Panc1 (cell line): ENCODE results near the gene INAVA. TPM values are rescaled to one million over a fixed set of nuclear protein-coding genes. Genes with fewer than 3 reads are reported as not detected.

Experiments
- ATAC-seq: fragments of 200-7000 bp; cut with Tn5 transposase; 2 replicates; pipeline ENCODE4 v1.9.1; 2020; ENCODE audit warnings: mild to moderate bottlenecking, moderate library complexity
- BruUV-seq: library from RNA; stranded (reverse); fragments of 400-500 nt; replicated peaks from 2 replicates; lab custom pipeline; 2021; lab: Mats Ljungman, UMichigan
- CTCF ChIA-PET: fragments of 300-600 bp; sonication (Branson Sonifier 250); formaldehyde crosslinking; loops from one replicate; lab custom pipeline; 2022; ENCODE audit warnings: antibody characterized with exemption; lab: Charles Lee
- POLR2A ChIA-PET: fragments of 300-600 bp; sonication (Branson Sonifier 250); formaldehyde crosslinking; loops from one replicate; lab custom pipeline; 2022; ENCODE audit warnings: antibody characterized with exemption; lab: Charles Lee
- DNase-seq: peaks from one replicate; pipeline ENCODE4 v3.0.0-alpha.2; 2010; ENCODE audit warnings: low read depth, low spot score
- H3K27ac ChIP-seq: 2 replicates; pipeline ENCODE4 v1.5.1; 2011; ENCODE audit warnings: mild to moderate bottlenecking, low read length, inconsistent platforms
- H3K27me3 ChIP-seq: fragments of 200-500 bp; sonication (Bioruptor generic); 2 replicates; pipeline ENCODE4 v1.6.0; 2014; ENCODE audit warnings: low read length, inconsistent platforms; ENCODE audit not compliant: control insufficient read depth, insufficient read depth
- H3K36me3 ChIP-seq: fragments of 200-500 bp; sonication (Bioruptor generic); 2 replicates; pipeline ENCODE4 v1.5.1; 2014; ENCODE audit warnings: inconsistent platforms, mild to moderate bottlenecking, low read length, moderate library complexity; ENCODE audit not compliant: control insufficient read depth, insufficient read depth
- H3K4me1 ChIP-seq: 2 replicates; pipeline ENCODE4 v1.5.1; 2011; ENCODE audit warnings: inconsistent platforms, mild to moderate bottlenecking, low read length, moderate library complexity; ENCODE audit not compliant: control insufficient read depth, insufficient read depth
- H3K4me3 ChIP-seq, 2 experiments: 2 replicates each; pipeline ENCODE4 v1.5.1; 2011 to 2012; ENCODE audit warnings: low read depth in 2 of 2, low read length in 2 of 2, mild to moderate bottlenecking in 2 of 2, inconsistent platforms in 1 of 2, moderate library complexity in 1 of 2
- H3K9me3 ChIP-seq: fragments of 200-500 bp; sonication (Bioruptor generic); 2 replicates; pipeline ENCODE4 v1.5.1; 2014; ENCODE audit warnings: low read depth, mild to moderate bottlenecking, inconsistent platforms, low read length, moderate library complexity; ENCODE audit not compliant: control insufficient read depth, insufficient read depth
- CTCF ChIP-seq: fragments of 450-650 bp; IDR thresholded peaks from 2 replicates; pipeline ENCODE4 v1.5.1; 2017; ENCODE audit warnings: mild to moderate bottlenecking
- POLR2AphosphoS5 ChIP-seq: IDR thresholded peaks from 2 replicates; pipeline ENCODE4 v1.6.1; 2012; ENCODE audit warnings: mild to moderate bottlenecking, low read depth, low read length, moderate library complexity
- REST ChIP-seq, 2 experiments: IDR thresholded peaks; 2 replicates each; pipeline ENCODE4 v1.6.1; 2011 to 2012; ENCODE audit warnings: low read depth in 2 of 2, control low read depth in 1 of 2, low read length in 1 of 2, mild to moderate bottlenecking in 1 of 2, moderate library complexity in 1 of 2; ENCODE audit not compliant: insufficient read depth in 1 of 2
- SIN3A ChIP-seq: IDR thresholded peaks from 2 replicates; pipeline ENCODE4 v1.6.1; 2012; ENCODE audit warnings: low read depth, mild to moderate bottlenecking, low read length, moderate library complexity, borderline replicate concordance; ENCODE audit not compliant: insufficient read depth
- TCF7L2 ChIP-seq: IDR thresholded peaks from 2 replicates; pipeline ENCODE4 v1.6.1; 2011; ENCODE audit warnings: mild to moderate bottlenecking, low read depth, low read length, inconsistent platforms
- in situ Hi-C: cut with HindIII; loops from 2 replicates; pipeline ENCODE4 v1.10.0; 2016; ENCODE audit warnings: low sequenced_read_pairs, low pct_unique_long_range_greater_than_20kb
- intact Hi-C: fragments of 100-400 bp; cut with micrococcal nuclease; formaldehyde crosslinking; loops from one replicate; pipeline ENCODE4 v1.10.0; 2022; ENCODE audit not compliant: unreplicated experiment
- total RNA-seq: library from RNA; stranded (reverse); gene quantifications from one replicate; pipeline ENCODE4 v1.2.1, GENCODE V29; 2021; ENCODE audit not compliant: unreplicated experiment

Gene INAVA
- total RNA-seq, 1 experiment from 2014 or later, result 3.6 TPM

GRCh38 chr1:200916681-200917080, 22.0 kb downstream of the INAVA start:
- CTCF ChIA-PET, result no interaction called here
- in situ Hi-C loops, result no loop called here
- Histone ChIP-seq H3K27ac (no peak overlapping the region), H3K9me3 (no peaks in the 10 kb centered on the region), H3K4me1 (no peaks in the 10 kb centered on the region), H3K4me3 (no peak overlapping the region), H3K36me3 (no peaks in the 10 kb centered on the region), H3K27me3 (no peaks in the 10 kb centered on the region)
- POLR2A ChIA-PET, result no interaction called here
- intact Hi-C loops, result no loop called here
- ATAC-seq (no peak), DNase-seq (no peak)
- TF ChIP-seq SIN3A (no peak), POLR2AphosphoS5 (no peak), CTCF (no peak), TCF7L2 (no peak), REST (IDR thresholded peaks at IDR 0.05; ENCODE audit: insufficient read depth in 1 of 2, low read depth in 2 of 2, low read length in 1 of 2) (no peak)
- no TSS peak for BruUV-seq

- no peaks in the 10 kb centered on the region for H3K9me3 ChIP-seq
- H3K36me3 ChIP-seq, result no peaks in the 10 kb centered on the region
- ATAC-seq (peak; percentile 54; the same call in 1 of the 2 replicates), DNase-seq (no peak)
- no peaks in the 10 kb centered on the region for H3K4me1 ChIP-seq
- in situ Hi-C loops (no loop called here), intact Hi-C loops (no loop called here)
- no peak for TF ChIP-seq TCF7L2
- TF ChIP-seq REST (IDR thresholded peaks at IDR 0.05; ENCODE audit: insufficient read depth in 1 of 2, low read depth in 2 of 2, low read length in 1 of 2), result no peak
- TF ChIP-seq SIN3A, result no peak
- H3K27me3 ChIP-seq, result no peaks in the 10 kb centered on the region
- CTCF ChIA-PET, result no interaction called here
- H3K27ac ChIP-seq, result no peak overlapping the region
- no peak overlapping the region for H3K4me3 ChIP-seq
- POLR2A ChIA-PET, result interaction anchor here (0.5 kb wide), 1 partner anchor 40 kb away, joined by 3 read pairs; no protein-coding TSS in a partner anchor
- no TSS peak for BruUV-seq
Observed at GRCh38 chr1:200917291-200917817, 22.7 kb downstream of the INAVA start.
